Stomach smooth muscle (tissue), 2 donors: ENCODE results near the gene APBB1IP.
"Not testable (repeated sequence)": the region's sequence is repeated elsewhere in the genome, so short reads cannot be mapped to it uniquely, and the experiment has no call there.

Experiments
- H3K27ac ChIP-seq: one replicate; pipeline ENCODE4 v1.7.0; 2013; ENCODE audit warnings: mild to moderate bottlenecking, low read length, inconsistent platforms
- H3K27me3 ChIP-seq, 2 donors: one replicate each; pipeline ENCODE4 v1.7.0; 2013; ENCODE audit warnings: low read length in 2 of 2; ENCODE audit not compliant: insufficient read depth in 2 of 2, control insufficient read depth in 1 of 2
- H3K36me3 ChIP-seq, 2 donors: one replicate each; pipeline ENCODE4 v1.7.0; 2013; ENCODE audit warnings: low read length in 2 of 2; ENCODE audit not compliant: control insufficient read depth in 2 of 2, insufficient read depth in 2 of 2
- H3K4me1 ChIP-seq: one replicate; pipeline ENCODE4 v1.7.0; 2013; ENCODE audit warnings: low read length; ENCODE audit not compliant: control insufficient read depth, insufficient read depth
- H3K4me3 ChIP-seq, 2 donors: one replicate each; pipeline ENCODE4 v1.7.0; 2013; ENCODE audit warnings: low read length in 2 of 2
- H3K9ac ChIP-seq, 2 donors: one replicate each; pipeline ENCODE4 v1.7.0; 2013; ENCODE audit warnings: low read length in 2 of 2, mild to moderate bottlenecking in 1 of 2
- H3K9me3 ChIP-seq, 2 donors: one replicate each; pipeline ENCODE4 v1.7.0; 2013; ENCODE audit warnings: low read length in 2 of 2; ENCODE audit not compliant: control insufficient read depth in 2 of 2
- donor health status: healthy.
- donor health status: Pancreatic carcinoma.

Gene APBB1IP

DNA sequence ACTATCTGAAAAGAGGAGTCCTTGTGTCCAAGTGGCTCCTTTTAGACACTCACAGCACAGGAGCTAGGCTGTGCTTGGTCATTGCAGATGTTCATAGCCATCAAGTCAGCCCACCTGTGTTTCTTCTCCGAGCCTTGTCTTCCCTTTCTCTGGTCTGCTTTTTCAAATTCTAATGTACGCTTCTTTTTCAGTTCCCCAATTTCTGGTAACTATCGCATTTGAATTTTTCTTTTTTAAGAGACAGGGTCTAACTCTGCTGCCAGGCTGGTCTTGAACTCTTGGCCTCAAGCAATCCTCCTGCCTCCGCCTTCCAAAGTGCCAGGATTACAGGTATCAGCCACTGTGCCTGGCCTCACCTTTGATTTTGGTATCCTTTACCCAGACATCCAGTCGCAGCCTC lies 18.9 kb downstream of the APBB1IP start:
- peaks cover 0 to 2% of the 10 kb centered on the region in 2 donors for H3K9me3 ChIP-seq
- H3K9ac ChIP-seq, result no peak overlapping the region
- H3K36me3 ChIP-seq, result no peaks in the 10 kb centered on the region
- H3K27me3 ChIP-seq, result no peaks in the 10 kb centered on the region
- no peaks in the 10 kb centered on the region for H3K4me1 ChIP-seq
- H3K4me3 ChIP-seq, result no peak overlapping the region
- no peak overlapping the region for H3K27ac ChIP-seq

DNA sequence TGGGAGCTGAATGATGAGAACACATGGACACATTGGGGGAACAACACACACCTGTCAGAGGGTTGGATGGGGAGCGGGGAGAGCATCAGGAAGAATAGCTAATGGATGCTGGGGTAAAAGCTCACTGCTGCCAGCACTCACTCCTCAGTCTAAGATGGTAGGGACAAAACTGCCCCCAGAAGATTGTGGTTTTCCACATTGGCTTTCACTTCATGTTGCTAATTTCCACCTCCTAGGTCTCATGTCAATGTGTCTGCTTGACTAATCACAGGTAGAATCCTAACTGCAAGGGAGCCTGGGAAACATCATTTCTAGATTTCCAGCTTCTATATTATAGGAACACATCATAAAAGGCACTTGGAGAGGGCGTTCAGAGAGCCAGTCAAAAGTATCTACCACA lies 22.6 kb downstream of the APBB1IP start:
- Histone ChIP-seq H3K4me3 (no peak overlapping the region), H3K9me3 (peaks cover 0 to 2% of the 10 kb centered on the region in 2 donors), H3K36me3 (no peaks in the 10 kb centered on the region), H3K4me1 (no peaks in the 10 kb centered on the region), H3K27ac (no peak overlapping the region), H3K27me3 (no peaks in the 10 kb centered on the region), H3K9ac (no peak overlapping the region)

DNA sequence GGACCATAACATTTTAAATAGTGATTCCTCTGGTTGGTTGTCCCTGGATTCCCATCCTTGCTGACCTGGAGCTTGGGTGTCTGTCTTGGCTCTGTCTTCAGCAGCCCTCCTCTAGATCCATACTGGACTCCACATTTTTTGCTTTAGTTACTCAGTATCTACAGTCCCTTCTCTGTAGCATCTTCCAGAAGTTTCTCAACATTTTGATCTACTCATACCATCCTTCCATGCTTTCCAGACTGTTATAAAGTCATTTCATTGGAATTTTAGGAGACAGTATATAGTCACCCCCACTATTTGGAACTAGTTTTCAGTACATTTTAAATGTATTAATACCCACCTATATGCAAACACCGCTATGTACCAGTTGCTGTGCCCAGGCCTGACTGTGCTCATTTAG lies 25.8 kb downstream of the APBB1IP start:
- no peaks in the 10 kb centered on the region for H3K4me1 ChIP-seq
- peaks cover 0 to 2% of the 10 kb centered on the region in 2 donors for H3K9me3 ChIP-seq
- H3K27me3 ChIP-seq, result no peaks in the 10 kb centered on the region
- H3K36me3 ChIP-seq, result no peaks in the 10 kb centered on the region
- no peak overlapping the region for H3K4me3 ChIP-seq
- H3K9ac ChIP-seq, result no peak overlapping the region
- H3K27ac ChIP-seq, result no peak overlapping the region

DNA sequence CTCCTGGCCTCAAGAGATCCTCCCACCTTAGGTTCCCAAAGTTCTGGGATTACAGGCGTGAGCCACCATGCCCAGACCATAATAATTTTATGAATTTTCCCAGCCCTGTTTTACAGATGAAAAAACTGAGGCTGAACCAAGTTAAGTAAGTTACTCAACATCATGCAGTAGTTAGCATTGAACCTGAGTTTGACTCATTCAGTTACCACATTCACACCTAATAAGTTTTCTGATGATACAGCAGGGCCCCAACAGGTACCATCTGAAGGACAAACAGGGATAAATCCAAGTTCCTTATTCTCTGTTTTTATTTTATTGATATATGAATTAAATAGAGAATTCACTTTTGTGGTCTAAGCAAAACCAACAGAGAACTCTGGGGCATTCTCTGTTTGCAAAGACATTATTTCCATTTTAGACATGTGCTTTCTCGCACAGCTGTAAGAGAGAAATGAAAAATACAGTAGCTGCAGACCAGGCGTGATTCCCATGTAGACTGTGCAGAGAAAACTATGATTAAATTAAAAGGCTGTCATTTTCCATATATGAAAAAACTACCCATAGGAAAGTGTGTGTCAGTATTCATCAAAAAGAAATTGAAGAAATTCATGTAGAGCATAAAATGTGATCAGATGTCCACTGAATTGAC lies 26.6 kb downstream of the APBB1IP start:
- Histone ChIP-seq H3K4me3 (no peak overlapping the region), H3K27ac (no peak overlapping the region), H3K27me3 (no peaks in the 10 kb centered on the region), H3K4me1 (no peaks in the 10 kb centered on the region), H3K36me3 (no peaks in the 10 kb centered on the region), H3K9ac (no peak overlapping the region), H3K9me3 (peaks cover 0 to 2% of the 10 kb centered on the region in 2 donors)

DNA sequence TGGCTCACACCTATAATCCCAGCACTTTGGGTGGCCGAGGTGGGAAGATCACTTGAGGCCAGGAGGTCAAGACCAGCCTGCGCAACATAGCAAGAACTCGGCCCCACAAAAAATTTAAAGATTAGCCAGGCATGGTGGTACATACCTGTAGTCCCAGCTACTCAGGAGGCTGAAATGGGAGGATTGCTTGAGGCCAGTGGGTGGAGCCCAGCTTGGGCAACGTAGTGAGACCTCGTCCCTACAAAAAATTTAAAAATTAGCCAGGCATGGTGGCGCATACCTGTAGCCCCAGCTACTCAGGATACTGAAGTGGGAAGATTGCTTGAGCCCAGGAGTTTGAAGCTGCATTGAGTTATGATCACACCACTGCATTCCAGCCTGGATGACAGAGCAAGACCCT lies 28.4 kb downstream of the APBB1IP start:
- not testable (repeated sequence) for H3K9ac ChIP-seq, H3K9me3 ChIP-seq, H3K4me3 ChIP-seq, H3K27me3 ChIP-seq, H3K36me3 ChIP-seq, H3K27ac ChIP-seq, H3K4me1 ChIP-seq

DNA sequence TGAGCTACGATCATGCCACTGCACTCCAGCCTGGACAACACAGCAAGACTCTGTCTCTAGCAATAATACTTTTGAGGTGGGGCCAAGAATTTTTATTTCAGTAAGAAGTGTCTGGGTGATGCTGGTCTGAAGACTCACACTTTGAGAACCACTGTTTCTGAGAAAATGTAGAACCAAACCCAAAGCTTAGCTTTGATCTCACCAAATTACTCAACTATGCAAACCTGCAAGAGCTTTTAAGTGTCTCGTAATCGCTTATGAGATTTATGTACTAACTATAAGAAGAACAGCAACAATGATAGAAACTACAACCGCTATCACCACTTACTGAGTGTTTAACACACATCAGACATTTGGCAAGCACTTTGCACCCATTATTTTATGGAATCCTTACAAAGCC lies 29.5 kb downstream of the APBB1IP start:
- no peaks in the 10 kb centered on the region for H3K27me3 ChIP-seq
- no peak overlapping the region for H3K9ac ChIP-seq
- no peak overlapping the region for H3K27ac ChIP-seq
- H3K4me3 ChIP-seq, result no peak overlapping the region
- H3K36me3 ChIP-seq, result no peaks in the 10 kb centered on the region
- H3K4me1 ChIP-seq, result no peaks in the 10 kb centered on the region
- no peaks in the 10 kb centered on the region for H3K9me3 ChIP-seq

DNA sequence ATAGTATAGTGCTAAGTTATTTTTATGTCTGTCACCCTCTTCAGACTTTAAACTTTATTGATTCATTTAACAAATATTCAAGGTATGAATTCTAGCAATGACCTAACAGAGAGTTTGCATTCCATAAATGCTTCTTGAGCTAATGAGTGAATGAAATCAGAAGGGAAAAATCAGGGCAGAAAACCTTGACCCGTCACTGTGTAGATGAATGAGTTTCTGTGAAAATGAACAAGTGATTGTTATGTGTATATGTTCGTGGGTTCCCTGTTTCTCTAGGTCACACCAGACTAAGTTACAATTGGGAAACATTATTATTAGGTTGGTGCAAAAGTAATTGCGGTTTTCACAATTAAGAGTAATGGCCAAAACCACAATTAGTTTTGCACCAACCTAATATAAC lies 30.1 kb downstream of the APBB1IP start:
- Histone ChIP-seq H3K4me3 (no peak overlapping the region), H3K27ac (no peak overlapping the region), H3K27me3 (no peaks in the 10 kb centered on the region), H3K9ac (no peak overlapping the region), H3K36me3 (no peaks in the 10 kb centered on the region), H3K4me1 (no peaks in the 10 kb centered on the region), H3K9me3 (no peaks in the 10 kb centered on the region)

DNA sequence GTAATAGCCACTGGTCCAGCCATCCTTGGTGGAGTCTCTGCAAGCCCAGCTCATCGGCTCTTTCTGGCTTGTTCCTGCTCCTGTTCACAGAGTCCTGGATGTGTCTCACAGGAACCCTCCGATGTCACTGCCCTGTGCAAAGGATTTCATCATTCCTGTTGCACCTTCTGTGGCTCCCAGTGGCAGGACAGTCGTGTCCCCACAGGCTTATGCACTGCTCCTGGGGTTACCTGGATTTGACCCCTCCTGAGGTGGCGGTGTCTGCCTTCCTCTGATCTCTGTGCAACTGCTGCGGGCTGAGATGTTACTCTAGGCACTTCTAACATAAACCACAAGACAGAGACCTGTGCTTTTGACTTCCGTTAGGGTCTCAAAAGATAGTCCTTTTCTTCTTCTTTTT lies 30.6 kb downstream of the APBB1IP start:
- H3K9me3 ChIP-seq, result no peaks in the 10 kb centered on the region
- H3K27me3 ChIP-seq, result no peaks in the 10 kb centered on the region
- H3K27ac ChIP-seq, result no peak overlapping the region
- no peaks in the 10 kb centered on the region for H3K36me3 ChIP-seq
- H3K4me1 ChIP-seq, result no peaks in the 10 kb centered on the region
- no peak overlapping the region for H3K9ac ChIP-seq
- H3K4me3 ChIP-seq, result no peak overlapping the region

DNA sequence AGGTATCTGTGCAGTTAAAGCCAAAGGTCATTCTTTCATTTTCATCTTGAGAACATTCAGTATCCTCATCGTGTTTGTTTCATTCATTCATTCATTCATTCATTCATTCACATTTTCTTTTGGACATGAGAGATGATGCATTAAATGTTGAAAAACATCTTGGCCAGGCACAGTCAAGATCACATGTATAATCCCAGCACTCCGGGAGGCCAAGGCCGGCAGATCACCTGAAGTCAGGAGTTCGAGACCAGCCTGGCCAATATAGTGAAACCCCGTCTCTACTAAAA lies 34.3 kb downstream of the APBB1IP start:
- H3K9ac ChIP-seq, result no peak overlapping the region
- peaks cover 2% of the 10 kb centered on the region for H3K4me1 ChIP-seq
- H3K4me3 ChIP-seq, result no peak overlapping the region
- H3K27ac ChIP-seq, result no peak overlapping the region
- H3K9me3 ChIP-seq, result no peaks in the 10 kb centered on the region
- H3K36me3 ChIP-seq, result no peaks in the 10 kb centered on the region
- no peaks in the 10 kb centered on the region for H3K27me3 ChIP-seq

DNA sequence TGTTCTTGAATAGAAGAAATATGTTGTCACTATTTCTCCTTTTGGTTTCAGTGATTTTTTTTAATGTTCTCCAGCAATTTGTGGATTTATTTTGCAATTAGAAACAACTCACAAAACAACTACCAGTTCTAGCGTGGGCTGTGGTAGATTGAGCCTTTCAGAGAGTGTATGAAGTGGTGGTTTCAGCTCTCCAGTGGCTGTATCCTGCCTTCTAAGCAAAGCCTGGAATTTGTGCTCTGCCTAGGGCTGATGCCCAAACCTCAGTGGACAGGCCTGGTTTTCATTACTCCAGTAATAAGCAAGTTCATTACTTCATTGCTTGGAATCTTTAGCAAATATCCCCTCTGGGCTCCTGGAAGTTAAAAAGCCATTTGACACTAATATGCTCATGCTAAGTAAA lies 35.9 kb downstream of the APBB1IP start:
- H3K9me3 ChIP-seq, result no peaks in the 10 kb centered on the region
- H3K36me3 ChIP-seq, result no peaks in the 10 kb centered on the region
- no peak overlapping the region for H3K27ac ChIP-seq
- no peak overlapping the region for H3K4me3 ChIP-seq
- H3K27me3 ChIP-seq, result no peaks in the 10 kb centered on the region
- H3K9ac ChIP-seq, result no peak overlapping the region
- peaks cover 2% of the 10 kb centered on the region for H3K4me1 ChIP-seq

DNA sequence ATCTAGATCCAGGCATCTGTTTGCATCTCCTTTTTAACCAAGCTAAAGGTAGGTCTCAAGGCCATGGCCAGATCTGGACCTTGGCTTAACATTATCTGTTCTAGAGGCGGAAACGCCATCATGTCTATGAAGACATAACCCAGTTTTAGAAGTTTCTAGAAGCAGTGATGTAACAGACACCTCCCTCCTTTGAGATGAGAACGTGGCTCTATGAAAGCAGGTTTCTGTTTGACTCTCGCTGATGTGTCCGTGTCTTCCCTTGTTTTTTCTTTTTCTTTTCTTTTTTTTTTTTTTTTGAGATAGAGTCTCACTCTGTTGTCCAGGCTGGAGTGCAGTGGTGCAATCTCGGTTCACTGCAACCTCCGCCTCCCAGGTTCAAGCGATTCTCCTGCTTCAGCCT lies 36.7 kb downstream of the APBB1IP start:
- H3K36me3 ChIP-seq, H3K9ac ChIP-seq, H3K9me3 ChIP-seq, H3K27ac ChIP-seq, H3K27me3 ChIP-seq, H3K4me1 ChIP-seq, H3K4me3 ChIP-seq: not testable (repeated sequence)
